COR-L47 (cell line): ENCODE measurements around the gene SSBP3.

Source experiments
- DNase-seq: peaks from one replicate; lab custom pipeline; 2025; lab: John Stamatoyannopoulos, UW

Gene SSBP3

DNA sequence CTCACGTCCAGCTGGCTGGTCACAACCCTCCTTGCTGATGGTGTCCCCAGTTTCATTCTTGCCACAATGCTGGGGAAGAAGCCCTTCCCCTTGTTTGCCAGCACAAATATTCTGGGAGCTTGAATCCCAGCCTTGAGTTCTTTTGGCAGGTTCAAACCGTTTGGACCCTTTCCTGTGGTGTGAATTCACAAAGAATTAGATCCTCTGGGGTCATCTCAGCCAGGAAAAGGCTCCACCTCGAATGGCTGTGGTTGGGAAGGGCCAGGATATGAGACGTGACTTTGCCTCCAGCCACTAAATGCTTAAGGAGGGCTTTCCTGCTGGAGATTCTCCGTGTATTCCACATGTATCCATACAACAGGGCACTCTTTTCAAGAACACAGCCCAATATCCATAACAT lies 139.3 kb downstream of the SSBP3 start:
- DNase-seq: no peak

DNA sequence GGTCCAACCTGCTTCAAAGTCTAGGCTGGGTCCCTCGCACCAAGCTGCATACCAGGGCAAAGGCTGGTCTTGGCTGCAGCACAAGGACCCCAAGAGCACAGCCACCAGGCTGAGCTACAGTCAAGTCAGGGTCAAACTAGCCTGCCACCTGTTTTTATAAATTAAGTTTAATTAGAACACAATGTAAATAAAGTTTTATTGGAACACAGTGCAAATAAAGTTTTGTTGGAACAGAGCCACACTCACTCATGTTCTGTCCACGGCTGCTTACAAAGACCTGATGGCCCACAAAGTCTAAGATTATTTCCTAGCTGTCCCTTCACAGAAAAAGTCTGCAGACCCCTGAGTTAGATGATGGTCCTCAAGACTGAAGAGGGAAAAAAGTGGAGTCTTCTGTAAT lies 140.0 kb downstream of the SSBP3 start:
- DNase-seq: no peak

- DNase-seq: no peak
Measured at GRCh38 chr1:54265659-54266058, 140.5 kb downstream of the SSBP3 start.

- no peak for DNase-seq
Measured at GRCh38 chr1:54265126-54265525, 141.1 kb downstream of the SSBP3 start.

- DNase-seq: no peak
Measured at GRCh38 chr1:54263601-54264226, 142.5 kb downstream of the SSBP3 start.

DNA sequence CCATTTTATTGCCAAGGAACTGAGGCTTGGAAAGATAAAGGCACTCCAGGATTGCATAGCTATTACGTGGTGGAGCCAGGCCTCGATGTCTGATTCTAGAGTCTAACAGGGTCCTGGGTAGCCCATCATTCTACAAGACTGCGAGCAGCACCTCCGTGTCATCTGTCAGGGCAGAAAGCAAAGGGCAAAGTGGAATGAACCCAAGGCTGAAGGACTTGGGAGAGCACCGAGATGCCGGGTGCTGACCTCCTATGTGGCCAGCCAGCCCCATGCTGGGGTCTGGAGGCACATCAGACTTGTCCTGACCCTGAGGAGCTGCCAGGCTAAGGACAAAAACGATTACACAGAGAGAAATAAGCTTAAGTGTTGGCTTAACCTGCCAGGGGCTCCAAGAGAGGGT lies 143.9 kb downstream of the SSBP3 start:
- no peak for DNase-seq

DNA sequence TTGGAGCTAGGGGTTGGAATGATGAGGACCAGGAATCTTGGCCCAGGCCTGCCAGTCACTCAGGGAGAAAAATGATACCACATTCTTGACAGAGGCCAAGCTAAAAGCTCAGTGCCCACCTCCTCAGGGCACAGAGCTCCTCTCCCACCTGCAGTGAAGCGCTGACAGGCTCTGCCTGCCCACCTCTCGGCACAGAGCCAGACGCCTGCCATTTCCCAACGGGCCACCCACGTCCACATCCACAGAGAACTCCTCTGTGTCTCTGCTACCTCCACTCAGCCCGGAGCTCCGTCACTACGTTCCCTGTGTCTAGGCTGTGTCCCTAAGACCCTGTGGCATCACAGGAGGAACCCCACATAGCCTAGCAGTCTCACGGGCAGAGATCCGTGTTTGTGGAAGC lies 145.4 kb downstream of the SSBP3 start:
- DNase-seq: peak; percentile 11

GRCh38 chr1:54259546-54260140 lies 146.6 kb downstream of the SSBP3 start:
- peak; percentile 96 for DNase-seq

DNA sequence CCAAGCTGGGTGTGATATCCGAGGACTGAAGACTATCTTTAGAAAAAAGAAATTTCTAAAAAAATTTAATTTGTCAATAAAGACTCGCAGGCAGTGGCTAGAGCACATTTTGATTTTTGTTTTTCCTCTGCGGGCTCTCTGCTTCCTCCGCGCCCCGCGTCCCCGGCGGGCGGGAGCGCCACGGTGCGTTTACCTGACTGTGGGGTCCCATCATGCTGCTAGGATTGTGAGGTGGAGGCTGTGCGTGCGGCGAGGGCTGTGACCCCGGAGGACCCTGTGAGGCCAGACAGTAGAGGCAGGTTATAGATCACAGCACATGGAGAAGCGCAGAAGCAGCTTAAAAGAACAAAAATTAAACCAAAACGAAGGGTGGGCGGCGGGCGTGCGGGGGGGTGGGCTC lies 148.3 kb downstream of the SSBP3 start:
- DNase-seq: no peak

- no peak for DNase-seq
Measured at GRCh38 chr1:54257346-54257620, 148.9 kb downstream of the SSBP3 start.

GRCh38 chr1:54256522-54257345 lies 149.5 kb downstream of the SSBP3 start:
- DNase-seq: peak; percentile 26

DNA sequence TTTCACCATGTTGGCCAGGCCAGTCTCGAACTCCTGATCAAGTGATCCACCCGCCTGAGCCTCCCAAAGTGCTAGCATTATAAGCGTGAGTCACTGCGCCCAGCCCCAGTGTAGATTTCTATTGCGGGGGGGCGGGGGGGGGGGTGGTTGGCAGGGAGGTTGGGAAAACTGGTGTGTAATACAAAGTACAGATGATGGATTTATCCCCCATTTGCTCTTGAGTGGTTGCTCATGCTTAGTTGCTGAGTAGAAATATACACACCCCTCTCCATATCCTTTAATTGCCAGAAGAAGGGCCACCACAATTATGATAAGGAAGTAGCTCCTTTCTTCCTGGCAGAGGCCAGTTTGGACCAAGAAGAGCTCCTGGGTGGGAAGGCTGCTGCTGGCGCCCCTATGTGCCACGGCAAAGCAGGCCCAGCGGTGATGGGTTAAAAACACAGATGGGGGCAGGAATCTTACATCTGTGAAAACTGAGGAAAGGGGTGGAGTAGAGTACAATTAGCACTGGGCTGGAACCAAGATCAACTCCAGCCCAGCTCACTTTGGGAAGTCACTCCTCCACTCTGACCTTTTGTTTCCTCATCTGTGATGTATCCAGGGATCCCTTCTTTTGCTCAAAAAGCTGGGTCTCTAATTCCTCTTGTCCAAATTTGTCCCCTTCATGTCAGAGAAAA lies 151.0 kb downstream of the SSBP3 start:
- no peak for DNase-seq

GRCh38 chr1:54254055-54254454 lies 152.1 kb downstream of the SSBP3 start:
- peak; percentile 91 for DNase-seq

- DNase-seq: no peak
Measured at GRCh38 chr1:54253480-54253879, 152.7 kb downstream of the SSBP3 start.

DNA sequence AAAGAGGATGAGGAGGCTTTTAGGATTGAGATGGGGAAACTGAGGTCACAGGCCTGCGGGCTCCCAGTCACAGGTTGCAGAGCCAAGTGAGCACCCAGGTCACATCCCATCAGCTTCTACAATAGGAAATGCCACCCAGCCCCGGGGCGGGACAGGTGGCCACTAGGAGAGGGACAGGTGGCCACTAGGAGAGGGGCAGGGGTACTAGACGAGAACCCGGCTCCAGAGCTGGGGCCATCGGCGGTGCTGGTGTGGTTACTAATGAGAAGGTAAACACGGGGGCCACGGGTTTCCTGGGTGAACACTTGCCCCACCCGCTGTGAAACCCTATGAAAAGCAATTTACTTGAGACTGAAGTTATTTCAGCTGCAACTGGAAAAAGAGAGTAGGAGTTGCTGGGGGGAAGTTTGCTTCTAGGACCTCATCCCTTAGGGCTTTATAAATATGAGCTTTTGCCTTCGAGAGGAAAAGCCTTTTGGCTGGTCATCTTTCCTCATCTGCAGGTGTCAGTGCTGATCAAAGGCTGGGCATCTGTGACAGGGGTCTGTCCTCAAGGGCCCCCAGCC lies 153.7 kb downstream of the SSBP3 start:
- DNase-seq: no peak

DNA sequence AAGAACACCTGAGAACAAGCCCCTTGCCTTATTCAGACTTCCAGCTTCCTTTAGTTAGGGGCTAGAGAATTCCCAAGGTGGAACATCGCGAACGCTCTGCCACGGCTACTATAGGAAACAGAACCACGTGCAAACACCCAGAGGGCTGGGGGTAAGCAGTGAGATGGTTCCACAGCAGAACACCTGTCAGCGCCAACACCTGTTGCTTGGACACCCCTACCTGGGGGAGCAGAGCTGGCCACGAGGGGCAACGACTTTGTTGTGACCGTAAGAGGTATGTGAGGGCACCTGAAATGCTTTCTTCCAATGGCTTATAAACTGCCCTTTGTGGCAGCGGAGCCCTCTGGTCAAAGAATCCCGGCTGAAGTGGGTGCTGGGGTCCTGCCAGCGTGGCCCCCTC lies 155.5 kb downstream of the SSBP3 start:
- no peak for DNase-seq

DNA sequence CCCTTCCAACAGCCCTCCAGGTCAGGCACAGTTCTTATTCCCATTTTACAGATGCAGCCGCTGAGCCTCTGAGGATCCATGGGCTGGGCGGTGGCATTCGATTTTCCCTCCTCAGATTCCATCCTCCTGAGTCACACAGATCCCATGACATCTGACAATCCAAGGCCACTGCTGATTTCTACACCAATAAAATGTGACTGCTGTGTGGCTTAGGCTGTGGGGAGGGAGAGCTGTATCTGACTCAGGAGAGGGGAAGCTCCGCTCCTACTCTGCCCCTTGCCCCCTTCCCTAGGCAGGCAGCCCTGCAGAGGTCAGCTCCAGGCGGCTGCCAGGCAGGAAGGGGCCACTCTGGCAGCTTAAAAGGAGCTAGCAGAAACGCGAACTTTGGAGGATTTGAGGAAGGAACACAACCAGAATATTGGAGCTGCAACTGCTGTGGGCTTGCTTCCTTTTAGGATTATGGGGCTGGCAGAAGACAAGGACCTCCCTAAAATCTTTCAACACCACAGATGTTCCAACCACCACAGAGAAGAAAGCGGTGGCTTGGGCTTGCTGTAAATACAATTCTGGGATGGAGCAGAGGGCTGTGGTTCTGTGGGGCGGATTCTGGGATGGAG lies 156.3 kb downstream of the SSBP3 start:
- no peak for DNase-seq

DNA sequence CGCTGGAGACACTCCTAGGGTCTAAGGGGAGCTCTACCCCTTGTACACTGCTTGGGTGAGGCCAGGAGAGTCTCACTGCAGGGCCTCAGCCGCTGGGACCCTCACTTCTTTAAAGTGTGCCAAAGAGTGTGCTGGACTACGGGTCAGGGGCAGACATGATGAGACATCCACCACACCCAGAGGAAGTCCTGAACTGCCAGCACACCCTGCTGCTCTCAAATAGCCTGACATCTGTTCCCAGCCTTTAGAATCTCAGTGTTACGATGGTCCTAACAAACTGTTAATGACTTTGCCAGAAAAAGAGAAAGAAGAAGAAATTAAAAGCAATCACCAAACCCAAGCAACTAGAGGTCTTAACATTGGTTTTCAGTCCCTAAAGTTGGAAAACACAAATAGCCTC lies 157.2 kb downstream of the SSBP3 start:
- DNase-seq: no peak

DNA sequence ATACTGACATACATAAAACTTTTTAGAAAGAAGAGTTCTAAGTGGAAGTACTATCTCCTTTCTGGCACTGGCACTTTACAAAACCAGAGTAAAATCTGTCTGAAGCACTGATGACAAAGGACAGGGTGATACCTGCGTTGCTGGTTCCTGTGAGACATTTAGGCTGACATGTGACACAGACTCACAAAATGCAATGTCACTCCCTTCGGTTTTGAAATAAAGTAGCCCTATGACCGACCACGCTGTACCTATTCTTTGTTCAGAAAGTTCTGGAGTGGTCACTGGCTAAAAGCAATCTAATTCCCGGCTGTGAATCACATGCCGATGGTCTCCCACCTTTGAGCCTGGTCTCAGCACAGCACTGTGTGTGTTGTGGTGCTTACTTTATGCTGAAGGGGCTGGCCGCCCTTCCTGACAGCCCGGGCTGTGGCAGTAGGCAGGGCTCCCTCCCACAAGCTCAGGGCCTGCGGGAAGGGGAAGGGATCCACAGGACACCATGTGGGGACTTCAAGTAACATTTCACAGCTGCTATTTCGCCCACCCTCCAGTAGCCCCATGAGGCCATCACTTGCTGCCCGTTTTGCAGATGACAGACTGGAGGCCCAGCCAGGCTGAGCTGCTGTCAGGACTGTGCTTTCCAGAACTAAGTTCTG lies 158.2 kb downstream of the SSBP3 start:
- no peak for DNase-seq

- DNase-seq: no peak
Measured at GRCh38 chr1:54246116-54246721, 160.0 kb downstream of the SSBP3 start.

DNA sequence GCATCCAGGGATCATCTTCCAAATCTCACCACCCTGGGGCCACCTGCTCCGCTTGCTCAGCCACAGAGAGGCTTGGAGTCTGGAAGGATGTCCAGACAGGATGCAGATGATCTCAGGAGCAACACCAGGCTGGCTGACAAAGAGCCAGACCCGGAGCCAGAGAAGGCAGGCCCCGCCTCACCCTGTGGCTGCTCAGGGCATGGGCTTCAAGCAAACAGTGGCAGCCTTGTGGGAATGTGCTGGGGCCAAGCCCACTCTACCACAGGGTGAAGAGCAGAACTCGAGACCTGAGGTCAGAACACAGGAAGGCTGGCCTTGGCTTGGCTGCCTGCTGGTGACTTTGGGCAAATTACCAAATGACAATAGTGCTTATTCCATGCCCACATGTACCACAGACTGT lies 160.7 kb downstream of the SSBP3 start:
- no peak for DNase-seq
